ENCODE measurements around the gene ATAD2B. TPM values are rescaled to one million over a fixed set of nuclear protein-coding genes. Genes with fewer than 3 reads are reported as not detected.

ATAD2B gene
- total RNA-seq, 2 experiments from 2014 or later, result 9.4 to 21.7 TPM

DNA sequence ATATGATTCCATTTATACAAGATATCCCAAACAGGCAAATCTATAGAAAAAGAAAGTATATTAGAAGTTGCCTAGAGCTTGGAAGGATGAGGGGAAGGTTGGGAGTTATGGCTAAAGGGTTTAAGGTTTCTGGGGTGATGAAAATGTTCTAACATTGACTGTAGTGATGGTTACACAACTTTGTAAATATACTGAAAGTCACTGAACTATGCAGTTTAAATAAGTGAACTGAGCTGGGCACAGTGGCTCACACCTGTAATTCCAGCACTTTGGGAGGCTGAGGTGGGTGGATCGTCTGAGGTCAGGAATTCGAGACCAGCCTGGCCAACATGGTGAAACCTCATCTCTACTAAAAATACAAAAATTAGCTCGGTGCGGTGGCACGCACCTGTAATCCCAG lies 91.5 kb downstream of the ATAD2B start:
- H3K4me1 ChIP-seq (ENCODE audit: insufficient read depth, low read length, poor library complexity, severe bottlenecking), result no peaks in the 10 kb centered on the region
- intact Hi-C loops (cut with micrococcal nuclease; ENCODE audit: unreplicated experiment), result no loop called here
- peaks cover 10% of the 10 kb centered on the region; the same call in 1 of the 2 replicates for H3K9me3 ChIP-seq (ENCODE audit: low read length)
- no peaks in the 10 kb centered on the region for H3K79me2 ChIP-seq (ENCODE audit: insufficient read depth, low read depth, low read length)
- 0 out of 2 replicates have a peak, but pooled peaks cover 4% of the 10 kb centered on the region for H3K9me2 ChIP-seq (ENCODE audit: insufficient read depth, low read length)
- no peak for DNase-seq (ENCODE audit: low spot score)
- H3K4me3 ChIP-seq (ENCODE audit: low read depth, low read length, poor library complexity, severe bottlenecking), result no peak overlapping the region
- peaks cover 10% of the 10 kb centered on the region for H3K36me3 ChIP-seq (ENCODE audit: insufficient read depth, low read length)
- ChIA-PET CTCF (ENCODE audit: unreplicated experiment) (no interaction called here), POLR2A (interaction anchor here (0.6 to 0.7 kb wide), 2 partner anchors 11 to 931 kb away, joined by 3 to 7 read pairs; no protein-coding TSS in a partner anchor)
- H3K27ac ChIP-seq (ENCODE audit: low read depth, low read length, poor library complexity, severe bottlenecking), result no peak overlapping the region
- H4K20me1 ChIP-seq (ENCODE audit: insufficient read depth, low read length), result no peaks in the 10 kb centered on the region
- no peak overlapping the region for H3K4me2 ChIP-seq (ENCODE audit: low read length)
- no TSS peak for BruUV-seq (replicated peaks)
- no peak for TF ChIP-seq CTCF (conservative IDR thresholded peaks at IDR 0.05; ENCODE audit: low read length)
- no peak for TF ChIP-seq EZH2phosphoT487 (IDR thresholded peaks at IDR 0.05; ENCODE audit: borderline replicate concordance, low read depth, low read length)
- no peak overlapping the region for H2AFZ ChIP-seq (ENCODE audit: low read length)

GRCh38 chr2:23828986-23829385 lies 97.9 kb downstream of the ATAD2B start:
- intact Hi-C loops (cut with micrococcal nuclease; ENCODE audit: unreplicated experiment), result no loop called here
- CTCF ChIA-PET (ENCODE audit: unreplicated experiment), result no interaction called here
- Histone ChIP-seq H2AFZ (ENCODE audit: low read length) (no peak overlapping the region), H3K4me3 (ENCODE audit: low read depth, low read length, poor library complexity, severe bottlenecking) (no peak overlapping the region), H3K36me3 (ENCODE audit: insufficient read depth, low read length) (no peaks in the 10 kb centered on the region), H3K27ac (ENCODE audit: low read depth, low read length, poor library complexity, severe bottlenecking) (no peak overlapping the region), H4K20me1 (ENCODE audit: insufficient read depth, low read length) (no peaks in the 10 kb centered on the region), H3K79me2 (ENCODE audit: insufficient read depth, low read depth, low read length) (no peaks in the 10 kb centered on the region), H3K4me1 (ENCODE audit: insufficient read depth, low read length, poor library complexity, severe bottlenecking) (peaks cover 7% of the 10 kb centered on the region), H3K9me2 (ENCODE audit: insufficient read depth, low read length) (no peaks in the 10 kb centered on the region), H3K4me2 (ENCODE audit: low read length) (no peak overlapping the region), H3K9me3 (ENCODE audit: low read length) (no peaks in the 10 kb centered on the region)
- POLR2A ChIA-PET, result interaction anchor here (1.4 kb wide), 1 partner anchor 96 kb away, joined by 3 read pairs; no protein-coding TSS in a partner anchor
- TF ChIP-seq CTCF (conservative IDR thresholded peaks at IDR 0.05; ENCODE audit: low read length) (no peak), EZH2phosphoT487 (IDR thresholded peaks at IDR 0.05; ENCODE audit: borderline replicate concordance, low read depth, low read length) (no peak)
- DNase-seq (ENCODE audit: low spot score), result no peak
- BruUV-seq (replicated peaks), result no TSS peak

DNA sequence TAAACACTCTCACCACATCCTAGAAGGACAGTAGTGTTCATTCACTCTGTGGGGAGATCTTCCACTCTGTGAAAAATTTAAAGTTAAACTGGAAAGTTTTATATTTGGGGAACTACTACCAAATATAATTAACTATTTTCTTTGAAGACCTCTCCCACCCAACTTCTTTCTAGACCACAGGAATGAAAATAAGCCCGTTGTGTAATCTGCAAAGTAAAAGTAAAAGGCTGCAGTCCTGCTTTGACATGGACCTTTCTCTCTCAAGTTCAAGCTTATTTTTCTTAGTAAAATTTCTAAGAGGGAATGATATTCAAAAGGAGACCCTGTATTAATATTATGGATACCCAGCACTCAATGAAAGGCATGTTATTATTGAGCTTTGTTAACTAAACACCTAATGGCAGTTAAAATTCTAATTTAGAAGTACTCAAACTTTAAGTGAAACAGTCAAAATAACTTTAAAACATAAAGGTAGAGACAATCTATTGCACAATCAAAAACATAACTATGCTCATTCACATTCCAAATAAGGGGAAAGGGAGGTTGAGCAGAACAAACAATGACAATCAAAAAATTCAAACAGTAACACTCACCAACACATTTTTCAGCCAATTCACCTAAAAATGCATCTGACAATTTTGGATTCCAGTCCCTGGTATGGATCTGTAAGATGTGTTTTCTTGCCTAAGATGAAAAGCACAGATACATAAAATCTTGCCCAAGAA lies 98.5 kb downstream of the ATAD2B start:
- no TSS peak for BruUV-seq (replicated peaks)
- DNase-seq (ENCODE audit: low spot score), result no peak
- TF ChIP-seq CTCF (conservative IDR thresholded peaks at IDR 0.05; ENCODE audit: low read length) (no peak), EZH2phosphoT487 (IDR thresholded peaks at IDR 0.05; ENCODE audit: borderline replicate concordance, low read depth, low read length) (no peak)
- H3K79me2 ChIP-seq (ENCODE audit: insufficient read depth, low read depth, low read length), result no peaks in the 10 kb centered on the region
- H3K27ac ChIP-seq (ENCODE audit: low read depth, low read length, poor library complexity, severe bottlenecking), result no peak overlapping the region
- H3K9me2 ChIP-seq (ENCODE audit: insufficient read depth, low read length), result no peaks in the 10 kb centered on the region
- H2AFZ ChIP-seq (ENCODE audit: low read length), result no peak overlapping the region
- H3K4me3 ChIP-seq (ENCODE audit: low read depth, low read length, poor library complexity, severe bottlenecking), result no peak overlapping the region
- ChIA-PET POLR2A (interaction anchor here (0.5 to 1.4 kb wide), 2 partner anchors 20 to 96 kb away, joined by 3 read pairs; no protein-coding TSS in a partner anchor), CTCF (ENCODE audit: unreplicated experiment) (no interaction called here)
- H4K20me1 ChIP-seq (ENCODE audit: insufficient read depth, low read length), result no peaks in the 10 kb centered on the region
- no peak overlapping the region for H3K4me2 ChIP-seq (ENCODE audit: low read length)
- H3K36me3 ChIP-seq (ENCODE audit: insufficient read depth, low read length), result no peaks in the 10 kb centered on the region
- intact Hi-C loops (cut with micrococcal nuclease; ENCODE audit: unreplicated experiment), result no loop called here
- H3K9me3 ChIP-seq (ENCODE audit: low read length), result no peaks in the 10 kb centered on the region
- peaks cover 7% of the 10 kb centered on the region for H3K4me1 ChIP-seq (ENCODE audit: insufficient read depth, low read length, poor library complexity, severe bottlenecking)

Data from OCI-LY7 (cell line).